Heart left ventricle (tissue), 13 donors: ENCODE measurements around the gene RPA3.

Experiments used
- CTCF ChIP-seq, 12 donors: fragments of 200-600 bp; sonication (generic) in 4 of 12; IDR thresholded peaks; one replicate each; pipeline versions ENCODE4 v1.5.0 to v1.8.0; 2018 to 2022; ENCODE audit warnings: antibody characterized with exemption in 12 of 12, mild to moderate bottlenecking in 5 of 12
- POLR2A ChIP-seq, 2 donors: fragments of 450-650 bp; IDR thresholded peaks; one replicate each; pipeline ENCODE4 v1.6.1; 2017; ENCODE audit warnings: antibody characterized with exemption in 2 of 2, mild to moderate bottlenecking in 2 of 2, moderate library complexity in 2 of 2
- donor health status: ischemic (EF 13 %, LVEDD 7.1; RV severe dilation, severe dysfunction).
- donor health status: DM: no; HTN: yes; CAD: no.
- donor health status: DM: no; HTN: no; CAD: no.
- donor health status: ischemic (EF 25% LVEDD 6.9; RV normal size, moderate dysfunction).
- donor health status: ischemic (EF 25% LVEDD 5.7; RV mildly dilated, moderate dysfunction).
- donor health status: ischemic (EF 35%, LVEDD 5.7; RV mildly dilated, moderate dysfunction).
- donor health status: nonischemic (EF 11% LVEDD 7.7; RV severe dilation, severe dysfunction).
- donor health status: DM: yes; HTN: yes; CAD: no.
- donor health status: PGD.
- donor health status: ischemic (EF 29% LVEDD 5.4; RV normal size, mild dysfunction).
- donor health status: nonischemic (EF 23%, LVEDD 6.1; RV moderate dilation, normal function).

- no peak for TF ChIP-seq CTCF (IDR thresholded peaks at IDR 0.05)
- no peak for TF ChIP-seq POLR2A (IDR thresholded peaks at IDR 0.05)
These were observed 16.9 kb downstream of the RPA3 start for GRCh38 chr7:7701527-7701926.
